CD14-positive monocyte (primary cell): Measurements from ENCODE around the gene GRIK4. TPM values are rescaled to one million over a fixed set of nuclear protein-coding genes. Genes with fewer than 3 reads are reported as not detected.

Source experiments
- DNase-seq, 3 donors: peaks; one replicate each; pipeline ENCODE4 v3.0.0-alpha.2; 2011 to 2022
- H2AFZ ChIP-seq: 2 replicates; pipeline ENCODE4 v1.6.0; 2012; ENCODE audit warnings: mild to moderate bottlenecking, low read depth, low read length, inconsistent platforms; ENCODE audit not compliant: insufficient read depth, poor library complexity, severe bottlenecking
- H3K27ac ChIP-seq, 2 donors: 1 replicate in 1 of 2; 2 replicates in 1 of 2; pipeline ENCODE4 v1.5.1; 2012 to 2013; ENCODE audit warnings: low read length in 2 of 2, control low read depth in 1 of 2, inconsistent platforms in 1 of 2, low read depth in 1 of 2, mild to moderate bottlenecking in 1 of 2
- H3K27me3 ChIP-seq, 2 donors: one replicate each; pipeline versions ENCODE4 v1.6.0 to v1.6.1; 2011 to 2013; ENCODE audit warnings: low read length in 2 of 2; ENCODE audit not compliant: control insufficient read depth in 2 of 2, insufficient read depth in 2 of 2
- H3K36me3 ChIP-seq, 2 donors: replicated peaks in 1 of 2; 1 replicate in 1 of 2; 2 replicates in 1 of 2; pipeline versions ENCODE4 v1.5.1 to v1.6.1; 2012 to 2013; ENCODE audit warnings: low read length in 2 of 2, control low read depth in 1 of 2, inconsistent platforms in 1 of 2, mild to moderate bottlenecking in 1 of 2; ENCODE audit not compliant: insufficient read depth in 2 of 2, control insufficient read depth in 1 of 2
- H3K4me1 ChIP-seq, 2 donors: 1 replicate in 1 of 2; 2 replicates in 1 of 2; pipeline versions ENCODE4 v1.5.1 to v1.6.1; 2012 to 2013; ENCODE audit warnings: low read length in 2 of 2, control low read depth in 1 of 2, inconsistent platforms in 1 of 2, mild to moderate bottlenecking in 1 of 2, moderate library complexity in 1 of 2; ENCODE audit not compliant: insufficient read depth in 2 of 2, control insufficient read depth in 1 of 2
- H3K4me2 ChIP-seq: replicated peaks from 2 replicates; pipeline ENCODE3; 2012; ENCODE audit warnings: low read length, moderate library complexity, mild to moderate bottlenecking; ENCODE audit not compliant: poor library complexity, severe bottlenecking; ENCODE audit errors: extremely low read depth
- H3K4me3 ChIP-seq, 3 experiments: fragments of 200-600 bp in 1 of 3; sonication (generic) in 1 of 3; replicated peaks in 1 of 3; 1 replicate in 2 of 3; 2 replicates in 1 of 3; pipeline ENCODE4 v1.5.1; 2011 to 2013; ENCODE audit warnings: low read length in 3 of 3, mild to moderate bottlenecking in 3 of 3, control low read depth in 2 of 3, low read depth in 2 of 3, inconsistent platforms in 1 of 3, moderate library complexity in 1 of 3
- H3K79me2 ChIP-seq: 2 replicates; pipeline ENCODE4 v1.6.0; 2012; ENCODE audit warnings: mild to moderate bottlenecking, control low read depth, inconsistent platforms, low read length, moderate library complexity; ENCODE audit not compliant: insufficient read depth
- H3K9ac ChIP-seq: 2 replicates; pipeline ENCODE4 v1.6.0; 2017; ENCODE audit warnings: low read length, mild to moderate bottlenecking; ENCODE audit not compliant: insufficient read depth, poor library complexity, severe bottlenecking
- H3K9me3 ChIP-seq, 2 donors: replicated peaks in 1 of 2; 1 replicate in 1 of 2; 2 replicates in 1 of 2; pipeline versions ENCODE4 v1.5.1 to v1.6.1; 2012 to 2013; ENCODE audit warnings: low read length in 2 of 2, control low read depth in 1 of 2; ENCODE audit not compliant: control insufficient read depth in 1 of 2, insufficient read depth in 1 of 2
- H4K20me1 ChIP-seq: 2 replicates; pipeline ENCODE4 v1.6.0; 2012; ENCODE audit warnings: mild to moderate bottlenecking, low read length, control low read depth, moderate library complexity; ENCODE audit not compliant: insufficient read depth
- H3K27ac Mint-ChIP-seq, 7 donors: one replicate each; pipeline ENCODE4 v1.8.0; 2020; ENCODE audit warnings: mild to moderate bottlenecking in 7 of 7, mixed read lengths in 7 of 7, moderate library complexity in 6 of 7, inconsistent platforms in 2 of 7
- H3K27me3 Mint-ChIP-seq, 3 donors: one replicate each; pipeline ENCODE4 v1.8.0; 2021 to 2022; ENCODE audit warnings: low read depth in 3 of 3, mild to moderate bottlenecking in 3 of 3, mixed read lengths in 3 of 3, moderate library complexity in 3 of 3, inconsistent platforms in 1 of 3
- H3K36me3 Mint-ChIP-seq, 2 donors: one replicate each; pipeline ENCODE4 v1.8.0; 2020; ENCODE audit warnings: mixed read lengths in 2 of 2, inconsistent platforms in 1 of 2, mild to moderate bottlenecking in 1 of 2
- H3K4me1 Mint-ChIP-seq: one replicate; pipeline ENCODE4 v1.8.0; 2020; ENCODE audit warnings: mild to moderate bottlenecking, mixed read lengths
- H3K4me3 Mint-ChIP-seq, 2 donors: one replicate each; pipeline ENCODE4 v1.8.0; 2020; ENCODE audit warnings: mild to moderate bottlenecking in 2 of 2, mixed read lengths in 2 of 2, moderate library complexity in 1 of 2
- H3K9me3 Mint-ChIP-seq, 7 donors: one replicate each; pipeline ENCODE4 v1.8.0; 2020 to 2022; ENCODE audit warnings: mixed read lengths in 7 of 7, mild to moderate bottlenecking in 6 of 7, moderate library complexity in 6 of 7, inconsistent platforms in 2 of 7
- CTCF ChIP-seq: fragments of 200-600 bp; IDR thresholded peaks from one replicate; pipeline ENCODE4 v1.8.0; 2022; ENCODE audit warnings: antibody characterized with exemption, mild to moderate bottlenecking
- WGBS: methylation state at CpG from one replicate; pipeline ENCODE4 v1.1.5; 2013; ENCODE audit warnings: missing lambda C conversion rate; ENCODE audit not compliant: insufficient coverage; 5-methylcytosine and 5-hydroxymethylcytosine counted together
- intact Hi-C, 2 donors: fragments of 100-400 bp; cut with micrococcal nuclease; formaldehyde crosslinking; loops; one replicate each; pipeline versions ENCODE4 v1.15.0 to v1.15.1; 2023
- polyA plus RNA-seq, 3 donors: library from polyadenylated mRNA; depleted of rRNA in 1 of 3; unstranded in 2 of 3; stranded (reverse) in 1 of 3; fragments of 300-500 nt in 2 of 3; fragments of >200 nt in 1 of 3; fragmentation: Illumina TruSeq in 2 of 3; gene quantifications; 1 replicate in 2 of 3; 2 replicates in 1 of 3; pipeline ENCODE4 v1.2.3, GENCODE V29; 2012 to 2021

GRIK4 gene
- polyA plus RNA-seq, 3 donors, result not detected

- peaks cover 0 to 3% of the 10 kb centered on the region in 2 donors for H3K4me1 ChIP-seq
- 100% methylated on average over 3 of the region's 5 CpGs for WGBS
- no peak overlapping the region for H3K27ac ChIP-seq
- no peak overlapping the region for H3K9ac ChIP-seq
- no peaks in the 10 kb centered on the region for H3K79me2 ChIP-seq
- Mint-ChIP-seq H3K4me1 (peaks cover 5% of the 10 kb centered on the region), H3K27me3 (peaks cover 6 to 12% (median 9%) of the 10 kb centered on the region in 3 donors), H3K36me3 (no peaks in the 10 kb centered on the region), H3K27ac (no peak overlapping the region), H3K9me3 (peaks cover 0 to 2% (median 0%) of the 10 kb centered on the region in 7 donors), H3K4me3 (no peak overlapping the region)
- no peaks in the 10 kb centered on the region for H3K9me3 ChIP-seq
- H4K20me1 ChIP-seq, result no peaks in the 10 kb centered on the region
- intact Hi-C loops, result no loop called here
- no peak for TF ChIP-seq CTCF
- no peak overlapping the region for H3K4me3 ChIP-seq
- H3K36me3 ChIP-seq, result no peaks in the 10 kb centered on the region
- H3K27me3 ChIP-seq, result peaks cover 0 to 2% of the 10 kb centered on the region in 2 donors
- H2AFZ ChIP-seq, result no peak overlapping the region
- no peak for DNase-seq
- no peak overlapping the region for H3K4me2 ChIP-seq
These were observed 144.0 kb downstream of the GRIK4 start for GRCh38 chr11:120655589-120655988.

GRCh38 chr11:120657306-120658070 lies 145.9 kb downstream of the GRIK4 start:
- TF ChIP-seq CTCF, result no peak
- Histone ChIP-seq H3K36me3 (no peaks in the 10 kb centered on the region), H4K20me1 (no peaks in the 10 kb centered on the region), H3K79me2 (no peaks in the 10 kb centered on the region), H3K4me2 (no peak overlapping the region), H3K4me1 (peaks cover 0 to 3% of the 10 kb centered on the region in 2 donors), H3K9me3 (no peaks in the 10 kb centered on the region), H2AFZ (no peak overlapping the region), H3K27ac (no peak overlapping the region), H3K9ac (no peak overlapping the region), H3K27me3 (peaks cover 0 to 2% of the 10 kb centered on the region in 2 donors), H3K4me3 (no peak overlapping the region)
- intact Hi-C loops, result no loop called here
- H3K27me3 Mint-ChIP-seq, result peaks cover 11 to 19% (median 15%) of the 10 kb centered on the region in 3 donors
- 95% methylated on average over 2 of the region's 6 CpGs for WGBS
- peaks cover 0 to 2% (median 0%) of the 10 kb centered on the region in 7 donors for H3K9me3 Mint-ChIP-seq
- peaks cover 5% of the 10 kb centered on the region for H3K4me1 Mint-ChIP-seq
- DNase-seq, result no peak
- no peaks in the 10 kb centered on the region for H3K36me3 Mint-ChIP-seq
- no peak overlapping the region for H3K27ac Mint-ChIP-seq
- H3K4me3 Mint-ChIP-seq, result no peak overlapping the region
